GM12878 (cell line): Measurements from ENCODE around the gene ALG12. TPM values are rescaled to one million over a fixed set of nuclear protein-coding genes. Genes with fewer than 3 reads are reported as not detected.

ENCODE experiments used
- ATAC-seq: fragments of 200-7000 bp; cut with Tn5 transposase; 3 replicates; pipeline ENCODE4 v1.9.1; 2020; ENCODE audit warnings: mild to moderate bottlenecking, moderate library complexity
- BruUV-seq: library from RNA; stranded (reverse); fragments of 400-500 nt; replicated peaks from 2 replicates; lab custom pipeline; 2021; lab: Mats Ljungman, UMichigan
- CTCF ChIA-PET: fragments of 300-600 bp; sonication (Branson Sonifier 250); formaldehyde crosslinking; extraction: SDS; loops from one replicate; lab custom pipeline; 2021; ENCODE audit warnings: inconsistent platforms; lab: Yijun Ruan, JAX
- POLR2A ChIA-PET: fragments of 350-600 bp; formaldehyde crosslinking; extraction: SDS; loops from one replicate; lab custom pipeline; 2021; ENCODE audit warnings: inconsistent platforms; lab: Charles Lee
- RAD21 ChIA-PET: fragments of 300-600 bp; sonication (Branson Sonifier 250); formaldehyde crosslinking; loops from one replicate; lab custom pipeline; 2023; ENCODE audit warnings: antibody characterized with exemption; ENCODE audit not compliant: unreplicated experiment; lab: Charles Lee
- SMC1A ChIA-PET: fragments of 300-600 bp; sonication (Branson Sonifier 250); formaldehyde crosslinking; loops from one replicate; lab custom pipeline; 2023; ENCODE audit not compliant: unreplicated experiment, uncharacterized antibody; lab: Charles Lee
- DNase-seq: peaks from one replicate; pipeline ENCODE4 v3.0.0-alpha.2; 2011; ENCODE audit warnings: low read depth, low spot score
- FAIRE-seq: peaks from 3 replicates; lab custom pipeline; 2011; peaks lifted over from hg19 to GRCh38; lab: Jason Lieb, UNC
- H2AFZ ChIP-seq: 2 replicates; pipeline ENCODE4 v1.6.0; 2011; ENCODE audit warnings: low read depth, low read length, control low read depth; ENCODE audit not compliant: control insufficient read depth
- H3K27ac ChIP-seq: 2 replicates; pipeline ENCODE4 v1.5.1; 2011; ENCODE audit warnings: control low read depth; ENCODE audit not compliant: control insufficient read depth, insufficient read depth
- H3K27me3 ChIP-seq, 2 experiments: replicated peaks in 1 of 2; 2 replicates each; pipeline versions ENCODE4 v1.6.0 to v1.6.1; 2011; ENCODE audit warnings: low read length in 1 of 2; ENCODE audit not compliant: control insufficient read depth in 2 of 2, insufficient read depth in 2 of 2
- H3K36me3 ChIP-seq, 2 experiments: 2 replicates each; pipeline ENCODE4 v1.5.1; 2011; ENCODE audit warnings: low read length in 1 of 2; ENCODE audit not compliant: control insufficient read depth in 2 of 2, insufficient read depth in 2 of 2
- H3K4me1 ChIP-seq: 2 replicates; pipeline ENCODE4 v1.6.1; 2011; ENCODE audit warnings: mild to moderate bottlenecking, low read length, moderate library complexity, mixed read lengths; ENCODE audit not compliant: control insufficient read depth, insufficient read depth
- H3K4me2 ChIP-seq: 2 replicates; pipeline ENCODE4 v1.6.0; 2011; ENCODE audit warnings: control low read depth; ENCODE audit not compliant: control insufficient read depth, insufficient read depth
- H3K4me3 ChIP-seq: fragments of 200-600 bp; sonication (generic); 2 replicates; pipeline ENCODE4 v1.5.1; 2016
- H3K79me2 ChIP-seq: 2 replicates; pipeline ENCODE4 v1.6.0; 2011; ENCODE audit warnings: low read length; ENCODE audit not compliant: control insufficient read depth, insufficient read depth
- H3K9ac ChIP-seq: 2 replicates; pipeline ENCODE4 v1.8.0; 2011; ENCODE audit warnings: low read length, control low read depth, mixed read lengths; ENCODE audit not compliant: control insufficient read depth, insufficient read depth
- H3K9me3 ChIP-seq: replicated peaks from 3 replicates; pipeline ENCODE4 v1.5.1; 2011; ENCODE audit warnings: mild to moderate bottlenecking, low read length; ENCODE audit not compliant: control insufficient read depth, insufficient read depth
- H4K20me1 ChIP-seq: 2 replicates; pipeline ENCODE4 v1.6.0; 2011; ENCODE audit not compliant: control insufficient read depth, insufficient read depth
- CBFB ChIP-seq: IDR thresholded peaks from 2 replicates; pipeline ENCODE4 v1.6.1; 2016; ENCODE audit warnings: antibody characterized with exemption, low read depth
- CEBPB ChIP-seq, 2 experiments: fragments of 150-350 bp in 1 of 2; IDR thresholded peaks; 2 replicates each; pipeline ENCODE4 v1.6.1; 2012 to 2014; ENCODE audit warnings: low read depth in 2 of 2, low read length in 2 of 2, borderline replicate concordance in 1 of 2, inconsistent platforms in 1 of 2
- CREB1 ChIP-seq: IDR thresholded peaks from 2 replicates; pipeline ENCODE4 v1.6.1; 2012; ENCODE audit warnings: low read depth, mild to moderate bottlenecking, inconsistent platforms
- DPF2 ChIP-seq: fragments of 450-650 bp; IDR thresholded peaks from 2 replicates; pipeline ENCODE4 v1.6.1; 2017; ENCODE audit warnings: mild to moderate bottlenecking
- FOXM1 ChIP-seq: IDR thresholded peaks from 2 replicates; pipeline ENCODE4 v1.6.1; 2012; ENCODE audit warnings: low read depth, mild to moderate bottlenecking, inconsistent platforms, low read length, moderate library complexity
- KDM1A ChIP-seq: fragments of 200-600 bp; sonication (generic); IDR thresholded peaks from 2 replicates; pipeline ENCODE4 v1.6.1; 2016; ENCODE audit warnings: borderline replicate concordance
- MYC ChIP-seq: IDR thresholded peaks from 2 replicates; pipeline ENCODE4 v1.6.1; 2011; ENCODE audit warnings: mild to moderate bottlenecking, low read length, moderate library complexity, inconsistent platforms; ENCODE audit not compliant: insufficient read depth, insufficient replicate concordance, insufficient read length, severe bottlenecking
- PAX5 ChIP-seq: IDR thresholded peaks from 2 replicates; pipeline ENCODE4 v1.6.1; 2011; ENCODE audit warnings: low read depth, low read length, borderline replicate concordance
- SMARCA5 ChIP-seq: fragments of 450-650 bp; IDR thresholded peaks from 2 replicates; pipeline ENCODE4 v1.6.1; 2017; ENCODE audit warnings: mild to moderate bottlenecking
- SREBF1 ChIP-seq: IDR thresholded peaks from 2 replicates; pipeline ENCODE4 v1.6.1; 2012; ENCODE audit warnings: mild to moderate bottlenecking, low read length
- YBX1 ChIP-seq: fragments of 450-650 bp; IDR thresholded peaks from 2 replicates; pipeline ENCODE4 v1.6.1; 2016; ENCODE audit warnings: antibody characterized with exemption
- ZBED1 ChIP-seq: IDR thresholded peaks from 2 replicates; pipeline ENCODE4 v1.6.1; 2016; ENCODE audit warnings: borderline replicate concordance
- ZBTB4 ChIP-seq: fragments of 450-650 bp; formaldehyde crosslinking; IDR thresholded peaks from 2 replicates; pipeline ENCODE4 v1.4.0; 2022; ENCODE audit warnings: mild to moderate bottlenecking, moderate library complexity
- ZBTB40 ChIP-seq: fragments of 450-650 bp; IDR thresholded peaks from 2 replicates; pipeline ENCODE4 v1.6.1; 2016; ENCODE audit warnings: mild to moderate bottlenecking, moderate library complexity, borderline replicate concordance
- ZNF207 ChIP-seq: fragments of 450-650 bp; IDR thresholded peaks from 2 replicates; pipeline ENCODE4 v1.6.1; 2014; ENCODE audit warnings: antibody characterized with exemption, mild to moderate bottlenecking, borderline replicate concordance
- ZNF217 ChIP-seq: fragments of 450-650 bp; IDR thresholded peaks from 2 replicates; pipeline ENCODE4 v1.6.1; 2017; ENCODE audit warnings: antibody characterized with exemption, mild to moderate bottlenecking
- ZZZ3 ChIP-seq: IDR thresholded peaks from 2 replicates; pipeline ENCODE4 v1.6.1; 2011; ENCODE audit warnings: low read depth; ENCODE audit not compliant: control insufficient read depth, insufficient read length
- WGBS: methylation state at CpG from one replicate; pipeline ENCODE4 v1.1.6; 2016; ENCODE audit warnings: low lambda C conversion rate; ENCODE audit not compliant: insufficient replicate concordance, insufficient coverage; ENCODE audit errors: missing lambda C conversion rate; 5-methylcytosine and 5-hydroxymethylcytosine counted together
- in situ Hi-C: fragments of 300-500 bp; cut with MboI; formaldehyde crosslinking; loops from 9 replicates; pipeline ENCODE4 v1.14.3; 2018; ENCODE audit warnings: mixed read lengths
- intact Hi-C: fragments of 100-400 bp; cut with micrococcal nuclease; formaldehyde crosslinking; loops from one replicate; pipeline ENCODE4 v1.14.2; 2022; ENCODE audit not compliant: unreplicated experiment
- polyA plus RNA-seq, 11 experiments: library from polyadenylated mRNA; depleted of rRNA in 4 of 11; unstranded in 6 of 11; stranded (reverse) in 5 of 11; fragments of >200 nt; fragmentation: Nextera tagmentation in 4 of 11; fragmentation: Illumina TruSeq in 1 of 11; extraction: Ambion mirVana in 4 of 11; extraction: Trizol in 1 of 11; gene quantifications; 1 replicate in 1 of 11; 2 replicates in 10 of 11; pipeline versions ENCODE4 v1.2.1 to v1.2.3, GENCODE V29; 2011 to 2016; ENCODE audit warnings: inconsistent platforms in 2 of 11, missing spikeins in 2 of 11, low read depth in 1 of 11
- total RNA-seq, 4 experiments: library from RNA; depleted of rRNA in 3 of 4; stranded (reverse); fragments of >200 nt in 3 of 4; fragmentation: Illumina TruSeq in 1 of 4; extraction: Trizol in 1 of 4; gene quantifications; 2 replicates each; pipeline versions ENCODE4 v1.2.1 to v1.2.3, GENCODE V29; 2013 to 2021

The ALG12 gene
- total and polyA plus RNA-seq, 10 of the 15 experiments (the other 5 are each of a cell fraction or from before 2014, with no cell fraction given), result 0.22 to 23.4 (median 6.6) TPM

GRCh38 chr22:49956418-49956770, 38.2 kb upstream of the ALG12 start:
- intact Hi-C loops, result no loop called here
- FAIRE-seq (no peak), ATAC-seq (no peak), DNase-seq (no peak)
- no TSS peak for BruUV-seq
- RAD21 ChIA-PET, result no interaction called here
- SMC1A ChIA-PET, result no interaction called here
- no peak overlapping the region for H3K4me2 ChIP-seq
- H3K9ac ChIP-seq, result no peak overlapping the region
- in situ Hi-C loops, result no loop called here
- H3K9me3 ChIP-seq, result no peaks in the 10 kb centered on the region
- POLR2A ChIA-PET, result interaction anchor here (0.6 kb wide), 1 partner anchor 339 kb away, joined by 7 read pairs; no protein-coding TSS in a partner anchor
- no peaks in the 10 kb centered on the region for H4K20me1 ChIP-seq
- 78% methylated on average over 15 of the region's 15 CpGs for WGBS
- peaks cover 8% of the 10 kb centered on the region for H3K4me1 ChIP-seq
- H3K27ac ChIP-seq, result no peak overlapping the region
- peaks cover 12% of the 10 kb centered on the region for H3K79me2 ChIP-seq
- H3K36me3 ChIP-seq, result no peaks in the 10 kb centered on the region
- CTCF ChIA-PET, result interaction anchor here (1.2 kb wide), 1 partner anchor 26 kb away, joined by 4 read pairs; no protein-coding TSS in a partner anchor
- no peak overlapping the region for H2AFZ ChIP-seq
- TF ChIP-seq DPF2 (no peak), SMARCA5 (no peak), CEBPB (IDR thresholded peaks at IDR 0.05; ENCODE audit: borderline replicate concordance in 1 of 2, low read depth in 2 of 2, low read length in 2 of 2) (no peak), CREB1 (no peak), FOXM1 (no peak), ZBTB40 (no peak), ZNF217 (no peak), MYC (no peak), PAX5 (no peak), SREBF1 (no peak), ZBTB4 (no peak), CBFB (no peak), YBX1 (no peak), KDM1A (no peak), ZNF207 (no peak), ZZZ3 (no peak), ZBED1 (no peak)
- TF ChIP-seq, all 136 proteins: peak for 0
- Histone ChIP-seq H3K27me3 (no peaks in the 10 kb centered on the region), H3K4me3 (no peak overlapping the region)
